ENCODE measurements around the gene BRI3.

The BRI3 gene

GRCh38 chr7:98240961-98241673 lies 40.4 kb upstream of the BRI3 start:
- H3K4me3 ChIP-seq (ENCODE audit: extremely low read depth, insufficient read depth, low read length, poor library complexity, severe bottlenecking): no peak overlapping the region
- no peaks in the 10 kb centered on the region for H3K4me1 ChIP-seq (ENCODE audit: control insufficient read depth, insufficient read depth, low read length, poor library complexity, severe bottlenecking)
- WGBS, 2 experiments (ENCODE audit: insufficient coverage in 2 of 2): 59 to 64% methylated on average over 8 to 10 of the region's 19 CpGs
- peaks cover 27% of the 10 kb centered on the region for H3K36me3 ChIP-seq (ENCODE audit: control insufficient read depth, insufficient read depth, low read length)
- no peak overlapping the region for H3K27ac ChIP-seq (ENCODE audit: low read depth, low read length, severe bottlenecking)
- H3K9me3 ChIP-seq (ENCODE audit: control insufficient read depth, low read length): no peaks in the 10 kb centered on the region

GRCh38 chr7:98241674-98242241 lies 39.7 kb upstream of the BRI3 start:
- 77 to 83% methylated on average over 12 to 16 of the region's 16 CpGs for WGBS, 2 experiments (ENCODE audit: insufficient coverage in 2 of 2)
- H3K4me3 ChIP-seq (ENCODE audit: extremely low read depth, insufficient read depth, low read length, poor library complexity, severe bottlenecking): no peak overlapping the region
- H3K27ac ChIP-seq (ENCODE audit: low read depth, low read length, severe bottlenecking): no peak overlapping the region
- H3K36me3 ChIP-seq (ENCODE audit: control insufficient read depth, insufficient read depth, low read length): peaks cover 27% of the 10 kb centered on the region
- H3K4me1 ChIP-seq (ENCODE audit: control insufficient read depth, insufficient read depth, low read length, poor library complexity, severe bottlenecking): no peaks in the 10 kb centered on the region
- H3K9me3 ChIP-seq (ENCODE audit: control insufficient read depth, low read length): no peaks in the 10 kb centered on the region

GRCh38 chr7:98242342-98242741 lies 39.1 kb upstream of the BRI3 start:
- Histone ChIP-seq H3K36me3 (ENCODE audit: control insufficient read depth, insufficient read depth, low read length) (peaks cover 27% of the 10 kb centered on the region), H3K4me1 (ENCODE audit: control insufficient read depth, insufficient read depth, low read length, poor library complexity, severe bottlenecking) (no peaks in the 10 kb centered on the region), H3K4me3 (ENCODE audit: extremely low read depth, insufficient read depth, low read length, poor library complexity, severe bottlenecking) (no peak overlapping the region), H3K27ac (ENCODE audit: low read depth, low read length, severe bottlenecking) (no peak overlapping the region), H3K9me3 (ENCODE audit: control insufficient read depth, low read length) (no peaks in the 10 kb centered on the region)
- WGBS, 2 experiments (ENCODE audit: insufficient coverage in 2 of 2): no CpG with 5 or more reads among the region's 1 CpG

GRCh38 chr7:98242934-98243333 lies 38.6 kb upstream of the BRI3 start:
- Histone ChIP-seq H3K4me3 (ENCODE audit: extremely low read depth, insufficient read depth, low read length, poor library complexity, severe bottlenecking) (no peak overlapping the region), H3K4me1 (ENCODE audit: control insufficient read depth, insufficient read depth, low read length, poor library complexity, severe bottlenecking) (no peaks in the 10 kb centered on the region), H3K9me3 (ENCODE audit: control insufficient read depth, low read length) (no peaks in the 10 kb centered on the region), H3K36me3 (ENCODE audit: control insufficient read depth, insufficient read depth, low read length) (peaks cover 29% of the 10 kb centered on the region), H3K27ac (ENCODE audit: low read depth, low read length, severe bottlenecking) (no peak overlapping the region)
- 100% methylated on average over 1 of the region's 4 CpGs; no CpG with 5 or more reads in 1 of the 2 experiments for WGBS, 2 experiments (ENCODE audit: insufficient coverage in 2 of 2)

- Histone ChIP-seq H3K4me3 (ENCODE audit: extremely low read depth, insufficient read depth, low read length, poor library complexity, severe bottlenecking) (no peak overlapping the region), H3K9me3 (ENCODE audit: control insufficient read depth, low read length) (no peaks in the 10 kb centered on the region), H3K27ac (ENCODE audit: low read depth, low read length, severe bottlenecking) (no peak overlapping the region), H3K4me1 (ENCODE audit: control insufficient read depth, insufficient read depth, low read length, poor library complexity, severe bottlenecking) (no peaks in the 10 kb centered on the region), H3K36me3 (ENCODE audit: control insufficient read depth, insufficient read depth, low read length) (peaks cover 16% of the 10 kb centered on the region)
- WGBS, 2 experiments (ENCODE audit: insufficient coverage in 2 of 2): 90 to 93% methylated on average over 12 to 14 of the region's 14 CpGs
These were observed 36.6 kb upstream of the BRI3 start for GRCh38 chr7:98244871-98245270.

- peaks cover 5% of the 10 kb centered on the region for H3K4me1 ChIP-seq (ENCODE audit: control insufficient read depth, insufficient read depth, low read length, poor library complexity, severe bottlenecking)
- WGBS, 2 experiments (ENCODE audit: insufficient coverage in 2 of 2): 92 to 96% methylated on average over 8 to 12 of the region's 12 CpGs
- H3K4me3 ChIP-seq (ENCODE audit: extremely low read depth, insufficient read depth, low read length, poor library complexity, severe bottlenecking): no peak overlapping the region
- H3K36me3 ChIP-seq (ENCODE audit: control insufficient read depth, insufficient read depth, low read length): peaks cover 5% of the 10 kb centered on the region
- H3K27ac ChIP-seq (ENCODE audit: low read depth, low read length, severe bottlenecking): no peak overlapping the region
- no peaks in the 10 kb centered on the region for H3K9me3 ChIP-seq (ENCODE audit: control insufficient read depth, low read length)
These were observed 33.3 kb upstream of the BRI3 start for GRCh38 chr7:98248156-98248555.

- WGBS, 2 experiments (ENCODE audit: insufficient coverage in 2 of 2): 78 to 100% methylated on average over 2 to 4 of the region's 6 CpGs
- peaks cover 5% of the 10 kb centered on the region for H3K4me1 ChIP-seq (ENCODE audit: control insufficient read depth, insufficient read depth, low read length, poor library complexity, severe bottlenecking)
- H3K4me3 ChIP-seq (ENCODE audit: extremely low read depth, insufficient read depth, low read length, poor library complexity, severe bottlenecking): no peak overlapping the region
- H3K9me3 ChIP-seq (ENCODE audit: control insufficient read depth, low read length): no peaks in the 10 kb centered on the region
- peaks cover 5% of the 10 kb centered on the region for H3K36me3 ChIP-seq (ENCODE audit: control insufficient read depth, insufficient read depth, low read length)
- H3K27ac ChIP-seq (ENCODE audit: low read depth, low read length, severe bottlenecking): peak overlapping the region; percentile 10
These were observed 32.4 kb upstream of the BRI3 start for GRCh38 chr7:98249106-98249505.

GRCh38 chr7:98250789-98251188 lies 30.7 kb upstream of the BRI3 start:
- 39 to 53% methylated on average over 2 of the region's 3 CpGs for WGBS, 2 experiments (ENCODE audit: insufficient coverage in 2 of 2)
- no peak overlapping the region for H3K4me3 ChIP-seq (ENCODE audit: extremely low read depth, insufficient read depth, low read length, poor library complexity, severe bottlenecking)
- peaks cover 5% of the 10 kb centered on the region for H3K36me3 ChIP-seq (ENCODE audit: control insufficient read depth, insufficient read depth, low read length)
- no peak overlapping the region for H3K27ac ChIP-seq (ENCODE audit: low read depth, low read length, severe bottlenecking)
- H3K9me3 ChIP-seq (ENCODE audit: control insufficient read depth, low read length): no peaks in the 10 kb centered on the region
- peaks cover 5% of the 10 kb centered on the region for H3K4me1 ChIP-seq (ENCODE audit: control insufficient read depth, insufficient read depth, low read length, poor library complexity, severe bottlenecking)

- peak overlapping the region; percentile 87 for H3K4me3 ChIP-seq (ENCODE audit: extremely low read depth, insufficient read depth, low read length, poor library complexity, severe bottlenecking)
- 0 to 11% methylated on average over 4 to 5 of the region's 9 CpGs for WGBS, 2 experiments (ENCODE audit: insufficient coverage in 2 of 2)
- H3K9me3 ChIP-seq (ENCODE audit: control insufficient read depth, low read length): no peaks in the 10 kb centered on the region
- no peak overlapping the region for H3K27ac ChIP-seq (ENCODE audit: low read depth, low read length, severe bottlenecking)
- H3K36me3 ChIP-seq (ENCODE audit: control insufficient read depth, insufficient read depth, low read length): peaks cover 6% of the 10 kb centered on the region
- peaks cover 5% of the 10 kb centered on the region for H3K4me1 ChIP-seq (ENCODE audit: control insufficient read depth, insufficient read depth, low read length, poor library complexity, severe bottlenecking)
These were observed 30.3 kb upstream of the BRI3 start for GRCh38 chr7:98251231-98251600.

GRCh38 chr7:98251601-98252424 lies 29.7 kb upstream of the BRI3 start, which contains the start of gene TECPR1:
TECPR1 (minus strand) TSS chr7:98252232; CDS start chr7:98246146, 6,086 bp downstream.
- H3K9me3 ChIP-seq (ENCODE audit: control insufficient read depth, low read length): no peaks in the 10 kb centered on the region
- no peak within 1 kb of the TSS for H3K27ac ChIP-seq (ENCODE audit: low read depth, low read length, severe bottlenecking)
- H3K4me1 ChIP-seq (ENCODE audit: control insufficient read depth, insufficient read depth, low read length, poor library complexity, severe bottlenecking): peaks cover 5% of the 10 kb centered on the region
- WGBS, 2 experiments (ENCODE audit: insufficient coverage in 2 of 2): 1% methylated on average over 45 to 63 of the region's 69 CpGs
- peak within 1 kb of the TSS; percentile 87 for H3K4me3 ChIP-seq (ENCODE audit: extremely low read depth, insufficient read depth, low read length, poor library complexity, severe bottlenecking)
- peaks cover 12% of the 10 kb centered on the region for H3K36me3 ChIP-seq (ENCODE audit: control insufficient read depth, insufficient read depth, low read length)

Measured in mesodermal cell (in vitro differentiated cells).